GM13977 (cell line): ENCODE measurements around the gene C17orf113.
A peak's percentile ranks its signal among the peaks of the same experiment; 100 is the strongest.

Experiments
- DNase-seq: peaks from one replicate; pipeline ENCODE4 v3.0.0; 2012; ENCODE audit warnings: low spot score
- in situ Hi-C: fragments of 300-500 bp; cut with MboI; formaldehyde crosslinking; loops from one replicate; pipeline ENCODE4 v1.12.0; 2022; ENCODE audit warnings: low sequenced_read_pairs, low pct_unique_long_range_greater_than_20kb, mixed read lengths, inconsistent platforms; ENCODE audit not compliant: unreplicated experiment
- TF ChIP-seq, protein P1 (sequence below): IDR thresholded peaks from 2 replicates; pipeline ENCODE4 v1.5.1; 2012; ENCODE audit warnings: mild to moderate bottlenecking, control low read depth; ENCODE audit not compliant: insufficient read depth; ENCODE audit errors: extremely low read depth, missing control alignments

The C17orf113 gene

DNA sequence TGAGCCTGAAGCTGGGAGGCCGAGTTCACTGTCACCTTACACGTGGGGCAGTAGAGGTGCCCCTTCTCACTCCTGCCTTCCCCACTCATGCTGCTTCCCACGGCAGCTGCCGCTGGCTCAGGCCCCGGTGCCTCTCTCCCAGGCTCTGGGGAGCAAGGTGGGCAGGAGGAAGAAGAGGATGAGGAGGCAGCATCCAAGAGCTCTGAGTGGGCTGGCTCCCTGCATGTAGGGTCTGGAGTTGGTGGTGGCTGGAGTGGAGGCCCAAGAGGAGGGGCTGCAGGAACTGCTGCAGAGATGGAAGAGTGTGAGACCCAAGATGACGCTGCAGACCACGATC is 21.6 kb downstream of the C17orf113 start:
- in situ Hi-C loops, result loop anchor here (10.0 kb wide), 1 partner anchor 86 kb away; the partner anchor contains the start of gene DHX58
- TF ChIP-seq, protein P1, sequence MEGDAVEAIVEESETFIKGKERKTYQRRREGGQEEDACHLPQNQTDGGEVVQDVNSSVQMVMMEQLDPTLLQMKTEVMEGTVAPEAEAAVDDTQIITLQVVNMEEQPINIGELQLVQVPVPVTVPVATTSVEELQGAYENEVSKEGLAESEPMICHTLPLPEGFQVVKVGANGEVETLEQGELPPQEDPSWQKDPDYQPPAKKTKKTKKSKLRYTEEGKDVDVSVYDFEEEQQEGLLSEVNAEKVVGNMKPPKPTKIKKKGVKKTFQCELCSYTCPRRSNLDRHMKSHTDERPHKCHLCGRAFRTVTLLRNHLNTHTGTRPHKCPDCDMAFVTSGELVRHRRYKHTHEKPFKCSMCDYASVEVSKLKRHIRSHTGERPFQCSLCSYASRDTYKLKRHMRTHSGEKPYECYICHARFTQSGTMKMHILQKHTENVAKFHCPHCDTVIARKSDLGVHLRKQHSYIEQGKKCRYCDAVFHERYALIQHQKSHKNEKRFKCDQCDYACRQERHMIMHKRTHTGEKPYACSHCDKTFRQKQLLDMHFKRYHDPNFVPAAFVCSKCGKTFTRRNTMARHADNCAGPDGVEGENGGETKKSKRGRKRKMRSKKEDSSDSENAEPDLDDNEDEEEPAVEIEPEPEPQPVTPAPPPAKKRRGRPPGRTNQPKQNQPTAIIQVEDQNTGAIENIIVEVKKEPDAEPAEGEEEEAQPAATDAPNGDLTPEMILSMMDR, result no peak
- no peak for DNase-seq

DNA sequence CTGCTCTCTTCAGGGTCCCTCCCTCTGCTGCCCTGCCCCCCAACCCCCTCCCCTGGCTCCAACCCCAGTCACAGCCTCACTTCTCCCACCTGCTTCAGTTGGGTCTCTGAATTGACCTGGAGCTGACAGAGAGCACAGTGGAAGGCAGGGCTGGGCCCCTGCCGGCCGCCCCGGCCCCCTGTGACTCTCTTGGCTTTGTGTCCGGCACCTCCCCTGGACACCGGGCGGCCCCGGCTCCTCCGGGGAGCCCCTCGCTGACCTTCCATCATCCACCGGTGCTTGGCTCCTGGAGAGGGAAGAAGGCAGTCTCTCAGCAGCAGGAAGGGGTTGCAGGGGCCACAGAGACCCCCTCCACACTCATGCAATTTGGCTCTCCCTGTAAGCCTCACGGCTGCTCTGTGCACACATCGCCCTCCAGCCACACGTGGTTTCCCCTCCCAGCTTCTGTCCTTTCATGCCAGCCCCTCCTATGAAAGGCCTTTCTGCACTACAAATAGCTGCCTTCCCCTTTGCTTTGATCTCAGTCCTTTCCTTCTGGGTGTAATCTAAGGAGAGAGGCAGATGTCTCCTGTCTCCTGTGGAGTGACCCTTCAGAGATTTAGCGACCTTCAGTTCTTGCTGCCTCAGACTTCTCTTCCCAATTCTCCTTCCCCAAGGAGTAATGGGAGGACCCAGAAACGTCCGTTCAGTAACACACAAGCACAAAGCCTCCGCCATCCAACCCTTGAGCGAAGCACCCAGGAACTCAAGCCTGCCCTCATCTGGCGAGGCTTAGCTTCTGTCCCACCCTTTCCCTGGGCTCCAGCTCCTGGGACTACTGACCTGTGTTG is 22.2 kb downstream of the C17orf113 start:
- in situ Hi-C loops, result loop anchor here (10.0 kb wide), 1 partner anchor 87 kb away; the partner anchor contains the start of gene DHX58
- no peak for DNase-seq
- TF ChIP-seq, protein P1, result no peak

- TF ChIP-seq, protein P1, result no peak
- DNase-seq, result peak; percentile 17
- in situ Hi-C loops, result loop anchor here (10.0 kb wide), 1 partner anchor 87 kb away; the partner anchor contains the start of gene DHX58
Measured at GRCh38 chr17:42027590-42027889, 22.9 kb downstream of the C17orf113 start.

DNA sequence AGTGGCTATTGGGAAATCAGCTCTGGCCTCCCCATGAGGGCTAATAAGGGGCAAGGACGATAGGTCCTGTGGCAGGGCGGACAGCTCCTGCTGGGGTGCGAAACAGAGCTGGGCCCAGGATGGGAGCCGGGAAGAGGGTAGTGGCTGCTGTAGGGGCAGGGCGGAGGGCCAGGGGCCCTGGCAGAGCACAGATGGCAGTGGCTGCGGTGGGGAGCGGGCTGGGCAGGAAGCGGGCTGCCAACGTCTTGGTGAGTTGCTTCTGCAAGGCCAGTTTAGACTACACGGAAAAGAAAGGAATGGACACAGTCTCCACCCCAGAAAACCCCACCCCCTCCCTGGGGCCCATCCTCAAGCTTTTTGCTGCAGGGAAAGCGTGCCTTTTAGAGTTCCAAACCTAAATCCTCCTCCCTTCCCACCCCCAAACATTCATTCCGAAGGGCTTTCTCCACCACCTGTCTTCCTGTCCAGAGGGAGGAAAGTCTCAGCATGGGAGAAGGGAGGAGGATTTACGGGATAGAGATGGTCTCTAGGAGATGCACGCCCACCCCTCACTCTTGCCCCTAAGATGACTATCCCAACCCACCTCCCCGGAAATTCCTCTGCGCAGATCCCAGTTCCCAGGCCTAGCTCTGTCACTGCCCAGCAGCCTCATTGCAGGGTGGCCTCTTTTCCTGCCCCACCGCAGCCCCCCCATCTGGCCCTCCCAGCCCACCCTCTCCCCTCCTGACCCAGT is 23.4 kb downstream of the C17orf113 start:
- in situ Hi-C loops, result loop anchor here (10.0 kb wide), 1 partner anchor 88 kb away; the partner anchor contains the start of gene DHX58
- peak; percentile 26 for DNase-seq
- TF ChIP-seq, protein P1, result no peak

- no peak for DNase-seq
- in situ Hi-C loops, result loop anchor here (10.0 kb wide), 1 partner anchor 89 kb away; the partner anchor contains the start of gene DHX58
- TF ChIP-seq, protein P1, result no peak
Measured at GRCh38 chr17:42025936-42026335, 24.5 kb downstream of the C17orf113 start.

GRCh38 chr17:42025191-42025579 is 25.2 kb downstream of the C17orf113 start:
- TF ChIP-seq, protein P1, result no peak
- in situ Hi-C loops, result loop anchor here (10.0 kb wide), 1 partner anchor 90 kb away; the partner anchor contains the start of gene DHX58
- no peak for DNase-seq
